Measurements from ENCODE around the gene HRH1.

- TF ChIP-seq POLR2A (IDR thresholded peaks at IDR 0.05; ENCODE audit: low read length) (no peak), GATA1 (IDR thresholded peaks at IDR 0.05; ENCODE audit: low read depth, low read length) (no peak)
Measured at GRCh38 chr3:11161666-11162065, 7.4 kb downstream of the HRH1 start.

Measured in erythroblast (primary cell).